Amniotic epithelial cell (primary cell): Measurements from ENCODE around the gene RMND5A.
"Not testable (repeated sequence)": the region's sequence is repeated elsewhere in the genome, so short reads cannot be mapped to it uniquely, and the experiment has no call there.

Experiments used
- DNase-seq: peaks from one replicate; pipeline ENCODE4 v3.0.0-alpha.2; 2010; ENCODE audit warnings: low read depth

RMND5A gene

DNA sequence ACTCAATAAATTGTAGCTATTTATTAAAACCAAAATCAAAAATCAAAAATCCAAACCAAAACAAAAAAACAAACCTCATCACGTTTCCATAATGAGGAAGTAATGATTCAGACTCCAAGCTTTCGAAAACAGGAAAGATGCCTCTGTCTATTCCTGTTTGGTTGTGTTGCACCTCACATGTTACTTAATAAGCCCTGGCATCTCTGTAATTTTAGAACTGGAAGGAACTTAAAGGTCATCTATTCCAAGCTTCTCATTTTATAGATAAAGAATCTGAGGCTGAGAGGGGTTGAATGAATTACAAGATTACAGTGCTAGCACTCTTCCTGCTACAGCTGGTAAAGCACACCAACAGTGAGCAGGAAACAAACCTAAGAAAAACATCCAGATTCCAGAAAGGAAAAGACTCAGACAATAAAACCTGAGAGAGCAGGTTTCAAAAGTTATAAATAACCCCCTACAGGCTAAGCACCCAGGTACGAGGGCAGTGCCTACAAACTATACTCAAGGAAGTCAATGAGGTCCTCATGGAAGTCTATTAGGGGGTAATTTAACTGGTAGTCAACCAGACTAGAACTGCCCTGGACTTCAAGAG lies 5.4 kb upstream of the RMND5A start:
- not testable (repeated sequence) for DNase-seq

DNA sequence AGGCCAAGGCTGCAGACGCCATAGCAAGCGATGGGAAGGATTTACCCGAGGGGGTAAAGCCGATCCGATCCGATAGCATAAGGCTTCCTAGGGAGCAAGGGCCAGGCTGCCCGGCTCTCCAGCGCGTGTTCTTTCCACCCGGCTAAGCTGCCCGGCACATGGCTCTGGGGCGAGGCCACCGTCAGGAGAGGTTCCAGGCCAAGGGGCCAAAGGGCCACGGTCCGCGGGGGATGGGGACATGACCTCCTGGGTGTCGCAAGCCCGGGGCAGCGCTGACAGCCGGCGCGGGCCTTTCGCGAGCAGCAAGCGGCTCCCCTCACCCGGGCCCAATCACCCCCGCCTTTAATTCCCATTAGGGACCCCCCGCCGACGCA lies 841 bp upstream of the RMND5A start:
- not testable (repeated sequence) for DNase-seq

DNA sequence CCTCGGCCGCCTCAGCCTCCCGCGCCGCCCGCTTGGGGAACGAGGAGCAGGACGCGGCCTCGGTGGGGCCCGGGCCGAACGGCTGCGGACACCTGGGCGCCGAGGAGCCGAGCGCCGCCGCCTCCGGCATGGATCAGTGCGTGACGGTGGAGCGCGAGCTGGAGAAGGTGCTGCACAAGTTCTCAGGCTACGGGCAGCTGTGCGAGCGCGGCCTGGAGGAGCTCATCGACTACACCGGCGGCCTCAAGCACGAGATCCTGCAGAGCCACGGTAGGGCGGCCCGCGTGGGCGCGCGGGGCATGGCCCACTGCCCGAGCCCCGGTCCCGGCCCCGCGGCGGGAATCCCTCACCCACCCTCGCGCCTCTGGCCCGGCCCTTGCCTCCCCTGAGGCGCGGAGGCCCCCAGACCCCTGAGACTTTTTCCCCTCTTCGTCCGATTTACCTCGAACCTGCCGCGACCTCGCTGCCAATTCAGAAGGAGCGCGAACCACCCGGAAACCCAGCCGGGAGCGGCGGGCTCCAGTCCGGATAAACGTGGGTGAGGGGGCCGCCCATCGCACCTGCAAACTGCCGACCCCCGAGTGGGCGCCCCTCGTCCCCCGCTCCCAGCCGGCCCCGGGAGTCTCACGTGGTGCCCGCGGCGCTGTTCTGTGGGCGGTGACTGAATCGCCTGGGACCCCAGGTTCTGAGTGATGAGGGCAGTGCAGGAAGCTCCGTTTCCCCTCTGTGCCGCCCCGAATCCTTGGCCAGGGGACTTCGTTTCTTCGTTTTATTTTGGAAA lies 639 bp downstream of the RMND5A start:
- DNase-seq, result peak; percentile 46

DNA sequence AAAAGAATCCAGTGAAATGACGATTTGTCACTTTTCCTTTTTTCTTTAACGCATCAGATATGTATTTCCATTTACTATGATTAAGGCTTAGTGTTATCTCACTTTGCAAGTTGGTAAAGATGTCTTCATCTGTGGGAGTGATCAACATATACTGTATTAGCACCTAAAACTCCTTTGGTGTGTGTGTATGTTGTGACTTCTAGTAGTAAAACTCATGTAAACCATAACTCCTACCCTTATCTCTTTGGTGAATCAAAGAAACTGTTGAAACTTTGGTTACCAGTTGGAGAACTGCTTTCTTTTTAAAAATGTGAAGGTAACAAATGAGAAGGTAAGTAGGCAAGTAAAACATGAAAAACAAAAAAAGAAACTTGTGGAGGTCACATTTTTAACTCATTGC lies 5.6 kb downstream of the RMND5A start:
- DNase-seq, result not testable (repeated sequence)

DNA sequence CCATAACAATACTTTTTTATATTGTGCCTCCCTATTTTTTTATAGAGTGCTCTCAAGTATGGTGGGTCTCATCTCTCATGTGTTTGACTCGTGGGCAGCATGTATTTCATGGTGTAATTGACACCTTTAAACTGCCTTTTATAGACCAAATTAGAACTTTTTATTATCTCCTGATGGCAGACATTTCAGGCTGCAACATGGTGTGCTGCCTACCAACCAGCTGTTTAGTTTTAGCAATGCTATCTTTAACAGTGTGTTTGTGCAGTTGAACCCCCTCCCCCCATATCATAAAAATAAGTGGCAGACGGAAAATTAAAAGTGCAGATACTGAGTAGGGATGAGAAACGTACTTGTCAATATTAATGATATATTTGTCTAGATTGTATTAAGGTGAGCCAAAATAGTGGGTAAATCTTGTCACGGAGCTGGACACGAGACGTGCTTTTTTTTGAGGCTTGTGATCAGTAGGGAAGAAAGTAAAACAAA lies 12.0 kb downstream of the RMND5A start:
- not testable (repeated sequence) for DNase-seq

DNA sequence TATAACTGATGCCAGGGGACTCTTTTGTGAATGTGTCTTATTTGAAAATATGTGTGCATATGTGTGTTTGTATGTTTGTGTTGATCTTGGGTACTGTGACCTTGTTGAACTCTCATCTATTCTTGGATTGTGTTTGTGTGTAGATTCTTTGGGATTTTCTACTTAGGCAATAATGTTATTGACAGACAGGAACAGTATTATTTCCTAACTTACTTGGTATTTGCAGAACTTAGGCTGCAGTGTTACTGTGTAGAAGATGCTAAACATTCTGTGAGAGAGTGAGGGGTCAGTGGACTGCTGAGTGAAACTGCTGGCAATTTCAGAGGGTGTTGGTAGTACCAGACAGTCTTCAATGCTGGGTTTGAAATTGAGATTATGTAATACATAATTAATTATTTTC lies 12.7 kb downstream of the RMND5A start:
- DNase-seq, result not testable (repeated sequence)

DNA sequence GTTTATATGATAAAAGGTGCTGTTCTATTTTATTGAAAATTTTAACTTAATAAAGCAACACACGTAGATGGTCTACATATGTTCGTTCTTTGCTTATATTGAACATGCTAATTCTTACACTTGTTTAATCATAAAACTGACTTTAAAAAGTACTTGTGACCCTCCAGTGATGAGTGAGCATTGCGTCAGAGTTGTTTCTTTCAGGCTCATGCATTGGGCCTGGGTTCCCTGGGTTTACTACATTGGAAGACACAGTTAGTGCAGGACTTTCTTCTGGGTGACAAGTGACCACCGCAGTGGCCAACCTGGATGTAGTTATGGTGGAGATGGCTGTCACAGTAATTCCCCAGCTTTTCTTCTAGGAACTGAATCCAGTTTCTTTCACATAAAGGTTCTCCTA lies 13.4 kb downstream of the RMND5A start:
- DNase-seq, result not testable (repeated sequence)

DNA sequence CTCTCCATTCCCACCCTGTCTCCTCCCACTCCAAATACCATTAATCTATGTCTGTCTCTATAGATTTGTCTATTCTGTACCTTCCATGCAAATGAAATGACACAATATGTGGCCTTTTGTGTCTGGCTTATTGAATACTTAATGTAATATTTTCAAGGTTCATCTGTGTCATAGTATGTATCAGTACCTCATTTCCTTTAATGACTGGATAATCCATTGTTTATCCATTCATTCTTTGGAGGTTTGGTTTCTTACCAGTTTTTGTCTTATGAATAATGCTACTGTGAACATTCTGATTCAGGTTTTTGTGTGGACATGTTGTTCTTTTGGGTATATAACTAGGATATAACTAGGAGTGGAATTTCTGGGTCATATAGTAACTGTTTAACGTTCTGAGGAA lies 14.8 kb downstream of the RMND5A start:
- DNase-seq, result not testable (repeated sequence)

DNA sequence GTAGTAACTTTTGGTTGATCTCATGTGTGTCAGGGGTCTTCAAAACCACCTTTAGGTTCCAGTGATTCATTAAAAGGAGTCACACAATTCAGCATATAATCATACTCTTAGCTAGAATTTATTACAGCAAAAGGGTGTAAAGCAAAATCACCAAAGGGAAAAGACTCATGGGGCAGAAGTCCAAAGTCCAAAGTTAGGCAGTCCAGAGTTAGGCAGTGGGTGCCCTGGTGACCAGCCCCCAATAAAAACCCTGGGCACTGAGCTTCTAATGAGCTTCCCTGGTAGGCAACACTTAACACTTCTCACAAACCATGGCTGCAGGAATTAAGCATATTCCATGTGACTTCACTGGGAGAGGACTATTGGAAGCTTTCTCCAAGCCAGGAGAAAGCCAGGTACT lies 19.4 kb downstream of the RMND5A start:
- not testable (repeated sequence) for DNase-seq

DNA sequence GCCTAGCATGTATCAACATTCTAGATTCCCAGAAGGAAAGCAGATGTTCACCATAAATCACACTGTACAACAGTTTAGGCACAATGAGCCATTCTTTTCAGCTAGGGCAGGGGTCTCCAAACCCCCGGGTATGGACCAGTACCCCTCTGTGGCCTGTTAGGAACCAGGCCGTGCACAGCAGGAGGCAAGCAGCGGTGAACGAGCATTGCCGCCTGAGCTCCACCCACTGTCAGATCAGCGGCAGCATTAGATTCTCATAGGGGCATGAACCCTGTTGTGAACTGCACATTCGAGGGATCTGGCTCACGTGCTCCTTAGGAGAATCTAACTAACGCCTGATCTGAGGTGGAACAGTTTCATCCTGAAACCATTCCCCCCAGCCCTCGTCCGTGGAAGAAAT lies 19.8 kb downstream of the RMND5A start:
- not testable (repeated sequence) for DNase-seq

DNA sequence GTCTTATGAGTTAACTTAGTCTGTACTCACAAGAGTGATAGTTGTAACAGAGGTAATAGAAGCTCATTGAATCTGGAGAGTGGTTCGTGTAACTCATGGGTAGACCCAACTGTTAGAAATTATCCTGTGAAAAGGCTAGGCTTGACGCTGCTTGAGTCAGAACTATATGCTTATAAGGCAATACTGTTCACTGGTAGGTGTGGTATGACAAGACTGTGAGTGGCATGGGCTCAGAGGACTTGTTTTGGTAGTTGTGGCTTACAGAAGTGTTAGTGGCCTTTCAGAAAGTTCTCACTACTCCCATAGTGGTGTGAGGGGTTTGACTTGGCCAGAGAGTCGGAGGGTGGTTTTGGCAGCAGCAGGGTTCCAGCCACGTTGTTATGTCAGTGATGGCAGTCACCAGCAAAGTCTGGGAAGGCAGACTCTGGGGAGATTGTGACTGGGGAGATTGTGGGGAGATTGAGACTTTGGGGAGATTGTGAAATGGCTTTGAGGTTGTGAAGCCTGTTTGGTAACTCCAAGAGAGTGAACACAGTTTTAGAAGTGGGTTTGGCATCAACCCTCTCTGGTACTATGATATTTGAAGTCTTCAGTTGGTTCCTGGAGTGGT lies 21.9 kb downstream of the RMND5A start:
- DNase-seq, result not testable (repeated sequence)

DNA sequence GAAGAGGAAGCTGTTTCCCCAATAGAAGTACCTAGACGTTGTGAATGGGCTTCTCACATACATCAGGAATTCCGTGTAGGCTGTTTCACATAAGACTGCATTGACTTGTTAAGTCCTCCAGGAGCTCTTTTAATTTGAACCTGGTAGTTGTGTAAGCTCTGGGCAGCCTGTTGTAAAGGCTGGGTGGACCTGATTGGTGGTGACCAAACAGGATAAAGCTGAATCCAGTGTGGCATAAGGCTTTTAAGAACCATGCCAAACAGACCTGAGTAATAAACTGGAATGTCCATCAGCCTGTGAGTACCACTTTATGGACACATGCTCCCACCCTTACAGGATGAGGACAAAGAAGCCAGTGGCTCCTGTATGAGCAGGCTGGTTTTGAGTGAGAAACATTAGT lies 24.1 kb downstream of the RMND5A start:
- no peak for DNase-seq

DNA sequence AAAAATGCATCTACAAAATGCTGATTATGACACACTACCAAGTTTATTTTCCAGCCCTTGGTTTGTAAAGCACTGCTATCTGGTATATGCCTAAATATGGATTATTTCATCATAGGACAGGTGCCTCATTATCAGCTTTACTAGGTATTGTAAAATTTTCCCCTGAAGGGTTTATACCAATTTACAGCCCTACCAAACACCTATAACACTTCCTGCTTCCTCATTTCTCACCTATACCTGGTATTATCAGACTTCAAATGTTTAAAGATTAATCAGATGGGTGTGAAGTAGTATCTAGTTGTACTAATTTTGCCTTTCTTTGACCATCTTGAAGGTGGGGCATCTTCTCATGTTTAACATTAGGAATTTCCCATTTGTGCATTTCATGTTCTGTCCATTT lies 26.8 kb downstream of the RMND5A start:
- DNase-seq, result no peak

DNA sequence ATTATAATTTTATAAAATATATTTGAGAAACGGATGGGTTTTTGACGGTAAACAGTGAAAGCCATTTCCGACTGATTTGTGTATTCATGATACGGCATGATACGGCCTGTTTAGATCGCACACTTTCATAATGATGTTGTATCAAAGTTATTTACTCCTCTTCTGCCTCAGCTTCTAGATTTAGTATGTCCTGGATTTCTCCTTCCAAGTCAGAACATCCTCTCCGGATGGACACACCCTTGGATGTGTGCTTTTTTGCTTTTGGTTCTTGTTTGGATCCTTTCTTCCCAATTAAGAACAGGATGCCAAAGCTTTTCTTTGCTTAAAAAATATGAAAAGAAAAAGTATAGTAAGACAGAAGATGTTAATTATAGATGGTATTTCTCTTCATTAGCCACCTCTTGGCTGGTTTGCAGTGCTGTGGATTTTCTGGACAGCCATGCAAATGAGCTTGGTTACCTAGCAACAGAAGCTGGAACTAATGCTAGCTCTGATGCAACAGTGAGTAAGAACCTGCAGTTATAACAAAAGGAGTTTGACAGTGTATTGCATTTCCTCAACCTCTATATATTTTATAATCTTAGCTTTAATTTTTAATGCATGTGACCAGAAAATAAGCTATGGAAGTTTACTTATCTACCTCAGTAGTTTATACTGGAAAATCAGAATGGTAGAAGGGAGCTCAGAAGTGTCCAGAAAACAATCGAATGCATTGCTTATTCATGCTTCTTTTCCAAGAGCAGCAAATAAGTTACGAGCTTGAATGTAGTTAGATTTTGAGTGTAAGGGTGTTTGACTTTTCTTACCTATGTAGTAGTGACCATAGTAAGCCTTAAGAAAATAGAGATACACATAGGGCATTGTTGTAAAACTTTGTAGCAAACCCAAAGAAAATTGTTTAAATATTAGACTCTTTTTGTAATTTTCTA lies 27.9 kb downstream of the RMND5A start:
- peak; percentile 83 for DNase-seq

DNA sequence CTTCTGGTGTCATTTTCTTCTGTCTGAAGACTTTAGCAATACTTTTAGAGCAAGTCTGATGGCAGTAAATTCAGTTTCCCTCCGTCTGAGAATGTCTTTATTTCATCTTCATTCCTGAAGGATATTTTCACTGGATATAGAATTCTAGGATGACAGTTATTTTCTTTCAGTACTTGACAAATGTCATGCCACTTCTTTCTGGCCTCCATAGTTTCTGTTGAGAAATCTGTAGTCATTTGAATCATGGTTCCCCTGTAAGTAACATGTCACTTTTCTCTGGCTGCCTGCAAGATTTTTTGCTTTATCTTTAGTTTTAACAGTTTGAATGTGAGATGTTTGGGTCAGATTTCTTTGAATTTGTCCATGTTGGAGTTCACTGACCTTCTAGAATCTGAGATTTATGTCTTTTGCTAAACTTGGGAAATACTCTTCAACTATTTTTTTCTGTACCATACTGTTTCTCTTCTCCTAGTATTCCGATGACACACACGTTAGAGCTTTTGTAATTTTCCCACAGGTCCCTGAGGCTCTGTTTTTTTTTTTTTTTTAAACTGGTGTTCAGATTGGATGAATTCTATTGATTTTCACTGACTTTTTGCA lies 30.2 kb downstream of the RMND5A start:
- DNase-seq, result peak; percentile 37

DNA sequence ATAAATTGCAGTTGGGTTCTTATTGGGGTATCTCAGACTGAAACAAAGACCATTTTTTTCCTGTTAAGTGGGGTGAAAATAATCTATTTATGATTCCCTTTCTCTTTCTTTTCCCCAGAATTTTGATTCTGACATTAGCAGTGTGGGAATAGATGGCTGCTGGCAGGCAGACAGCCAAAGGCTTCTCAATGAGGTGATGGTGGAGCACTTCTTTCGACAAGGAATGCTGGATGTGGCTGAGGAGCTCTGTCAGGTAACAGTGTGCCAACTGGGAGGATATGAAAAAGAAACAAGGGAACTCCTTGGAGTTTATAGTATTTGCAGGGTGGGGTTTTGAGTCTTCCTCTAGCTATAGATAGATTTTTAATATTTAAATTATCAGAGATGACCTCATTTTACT lies 31.7 kb downstream of the RMND5A start:
- DNase-seq, result no peak

DNA sequence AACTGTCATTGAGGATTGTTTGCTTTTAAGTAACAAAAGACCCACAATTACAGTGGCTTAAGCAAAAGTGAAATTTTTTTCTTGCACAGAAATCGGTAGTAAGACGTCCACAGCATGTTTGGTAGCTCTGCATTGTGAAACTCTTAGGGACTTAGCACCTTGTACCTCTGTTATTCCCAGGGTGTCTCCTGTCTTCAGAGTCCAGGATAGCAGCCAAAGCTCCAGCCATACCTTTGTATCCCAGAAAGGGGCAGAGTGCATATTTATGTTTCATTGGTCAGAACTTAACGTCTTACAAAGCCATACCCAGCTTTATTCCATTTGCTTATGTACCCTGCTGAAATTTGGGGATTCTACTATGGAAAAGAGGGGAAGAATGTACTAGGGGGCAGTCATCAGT lies 32.8 kb downstream of the RMND5A start:
- no peak for DNase-seq

DNA sequence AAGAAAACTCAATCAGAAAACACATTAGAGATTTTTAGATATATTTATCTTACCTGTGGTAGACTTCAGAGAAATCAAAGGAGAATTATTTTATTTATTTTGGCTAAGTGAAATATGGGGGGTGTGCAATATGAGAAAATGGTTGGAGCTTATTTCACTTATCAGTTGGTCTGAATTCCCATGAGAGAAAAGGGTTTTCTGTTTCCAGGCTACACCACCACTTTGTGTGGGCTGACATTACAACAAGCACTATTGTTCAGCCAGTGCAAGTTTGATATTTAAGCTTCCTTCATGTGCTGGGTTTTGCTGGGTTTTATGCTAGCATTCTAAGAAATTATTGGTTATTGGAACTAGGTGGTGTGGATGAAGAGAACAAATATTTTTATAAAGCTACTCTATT lies 33.5 kb downstream of the RMND5A start:
- no peak for DNase-seq

DNA sequence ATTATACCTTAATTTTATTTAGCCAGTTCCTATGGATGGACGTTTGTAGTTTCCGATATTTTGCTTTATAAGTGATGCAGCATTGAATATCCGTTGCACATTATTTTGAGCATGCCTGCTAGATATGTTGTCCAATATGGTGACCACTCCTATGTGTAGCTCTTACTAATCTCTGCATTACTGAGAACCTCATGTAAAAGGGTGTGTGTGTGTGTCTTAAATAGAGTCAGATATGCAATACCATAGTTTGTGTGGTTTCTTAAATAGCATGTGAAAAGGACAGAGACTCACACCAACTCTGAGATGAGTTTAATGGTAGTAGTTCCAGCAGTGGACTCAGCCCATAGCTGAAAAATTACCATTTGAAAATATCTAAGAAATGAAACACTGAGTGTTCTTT lies 38.3 kb downstream of the RMND5A start:
- no peak for DNase-seq

DNA sequence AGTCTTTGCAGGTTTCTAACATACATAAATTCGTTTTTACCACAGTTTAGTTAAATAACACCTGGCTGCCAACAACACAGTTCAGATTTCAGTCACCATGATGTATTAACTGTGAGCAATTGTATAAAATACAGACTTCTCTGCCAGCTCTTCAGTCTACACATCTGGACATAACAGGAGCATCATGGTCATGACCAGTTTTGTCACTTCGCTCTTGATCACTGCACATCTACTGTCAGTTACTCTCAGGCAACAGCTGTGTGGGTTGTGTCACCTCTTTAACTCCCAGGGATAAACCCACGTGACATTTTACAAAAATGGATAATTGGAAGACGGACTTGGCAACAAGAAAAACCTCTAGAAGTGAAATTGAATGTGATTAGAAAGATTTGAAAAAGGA lies 40.3 kb downstream of the RMND5A start:
- DNase-seq, result no peak

DNA sequence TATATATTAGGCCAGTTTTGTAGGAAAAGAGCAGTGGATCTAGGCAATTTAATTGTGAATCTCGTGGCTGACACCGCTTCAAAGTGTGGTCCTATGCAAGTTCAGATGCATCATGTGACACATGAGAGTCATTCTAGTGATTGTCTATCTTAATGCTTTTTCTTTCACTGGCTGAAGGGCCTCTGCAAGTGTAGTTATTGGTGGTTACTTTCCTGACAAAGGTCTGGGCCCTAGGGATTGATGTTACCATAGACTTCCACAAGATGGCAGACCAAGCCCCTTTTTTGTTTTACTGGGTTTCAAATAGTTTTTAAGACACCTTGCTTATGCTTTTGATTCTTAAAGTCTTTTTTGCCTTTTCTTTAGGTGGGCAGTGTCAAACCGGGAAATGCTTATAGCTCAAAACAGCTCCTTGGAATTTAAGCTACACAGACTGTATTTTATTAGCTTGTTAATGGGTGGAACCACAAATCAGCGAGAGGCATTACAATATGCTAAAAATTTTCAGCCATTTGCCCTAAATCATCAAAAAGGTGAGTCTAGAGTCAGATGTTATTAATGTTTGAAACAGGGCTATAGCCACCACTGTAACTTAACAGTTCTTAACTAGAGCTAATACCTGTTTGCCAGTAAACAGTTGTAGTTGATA lies 44.7 kb downstream of the RMND5A start:
- DNase-seq, result peak; percentile 39
